SJCRH30 (cell line): Measurements from ENCODE around the gene MRC1. TPM values are rescaled to one million over a fixed set of nuclear protein-coding genes. Genes with fewer than 3 reads are reported as not detected.

Experiments
- DNase-seq, 2 experiments: peaks; one replicate each; pipeline ENCODE4 v3.0.0-alpha.2; 2015 to 2020
- H3K27ac ChIP-seq: fragments of 250-450 bp; sonication (Bioruptor Pico); 2 replicates; pipeline ENCODE4 v1.5.1; 2020; ENCODE audit warnings: mild to moderate bottlenecking, moderate library complexity
- H3K27me3 ChIP-seq: fragments of 250-450 bp; sonication (Bioruptor Pico); 2 replicates; pipeline ENCODE4 v1.5.1; 2020; ENCODE audit warnings: mild to moderate bottlenecking, moderate library complexity
- H3K36me3 ChIP-seq: fragments of 250-450 bp; sonication (Bioruptor Pico); 2 replicates; pipeline ENCODE4 v1.5.1; 2020; ENCODE audit warnings: mild to moderate bottlenecking, moderate library complexity
- H3K4me1 ChIP-seq: fragments of 250-450 bp; sonication (Bioruptor Pico); 2 replicates; pipeline ENCODE4 v1.5.1; 2020; ENCODE audit warnings: mild to moderate bottlenecking, moderate library complexity
- H3K4me3 ChIP-seq: fragments of 250-450 bp; sonication (Bioruptor Pico); 2 replicates; pipeline ENCODE4 v1.5.1; 2020; ENCODE audit warnings: mild to moderate bottlenecking, moderate library complexity
- H3K9me3 ChIP-seq: fragments of 250-450 bp; sonication (Bioruptor Pico); replicated peaks from 2 replicates; pipeline ENCODE4 v1.5.1; 2020; ENCODE audit warnings: mild to moderate bottlenecking, moderate library complexity
- total RNA-seq: library from RNA; depleted of rRNA; stranded (reverse); fragments of >200 nt; shearing (Covaris generic); gene quantifications from 2 replicates; pipeline ENCODE4 v1.2.3, GENCODE V29; 2014

The MRC1 gene
- total RNA-seq, 1 experiment from 2014 or later: not detected

DNA sequence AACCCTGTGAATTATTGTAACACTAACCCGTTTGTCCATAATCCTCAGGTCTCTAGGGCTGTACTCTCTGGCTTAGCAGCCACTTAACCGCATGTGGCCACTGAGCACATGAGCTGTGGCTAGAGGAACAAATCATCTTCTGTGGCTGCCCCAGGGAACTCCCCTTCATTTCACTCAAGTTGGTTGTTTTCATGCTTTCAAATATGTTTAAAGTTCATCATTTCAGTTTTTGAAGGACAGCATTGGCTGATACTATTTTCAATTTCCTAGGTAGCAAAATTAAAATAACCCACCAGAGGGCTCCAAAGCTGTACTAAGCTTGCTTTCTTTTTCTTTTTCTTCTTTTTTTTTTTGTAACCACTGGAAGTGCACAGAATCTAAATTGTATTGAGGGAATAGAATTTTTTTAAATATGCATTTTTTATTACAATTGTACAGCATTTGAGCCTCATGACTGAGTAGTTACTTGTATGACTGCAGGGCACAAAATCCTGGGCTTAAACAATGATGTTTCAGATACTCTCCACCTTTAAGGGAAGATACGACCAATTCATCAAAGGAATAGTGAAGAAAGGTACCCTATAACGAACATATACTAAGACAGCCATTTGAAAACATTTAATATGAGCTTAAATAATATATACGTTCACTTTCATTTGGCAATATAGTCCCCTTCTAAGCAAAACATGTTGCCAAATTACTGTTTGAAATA lies 38.6 kb downstream of the MRC1 start:
- Histone ChIP-seq H3K27me3 (peaks cover 10% of the 10 kb centered on the region), H3K4me3 (no peak overlapping the region), H3K9me3 (no peaks in the 10 kb centered on the region), H3K36me3 (no peaks in the 10 kb centered on the region), H3K4me1 (no peaks in the 10 kb centered on the region), H3K27ac (no peak overlapping the region)
- DNase-seq: peak; percentile 11 to 43

- no peak overlapping the region for H3K4me3 ChIP-seq
- H3K27ac ChIP-seq: no peak overlapping the region
- no peak for DNase-seq
- no peaks in the 10 kb centered on the region for H3K36me3 ChIP-seq
- H3K4me1 ChIP-seq: no peaks in the 10 kb centered on the region
- no peaks in the 10 kb centered on the region for H3K9me3 ChIP-seq
- peaks cover 10% of the 10 kb centered on the region for H3K27me3 ChIP-seq
Measured at GRCh38 chr10:17848646-17849045, 39.5 kb downstream of the MRC1 start.

DNA sequence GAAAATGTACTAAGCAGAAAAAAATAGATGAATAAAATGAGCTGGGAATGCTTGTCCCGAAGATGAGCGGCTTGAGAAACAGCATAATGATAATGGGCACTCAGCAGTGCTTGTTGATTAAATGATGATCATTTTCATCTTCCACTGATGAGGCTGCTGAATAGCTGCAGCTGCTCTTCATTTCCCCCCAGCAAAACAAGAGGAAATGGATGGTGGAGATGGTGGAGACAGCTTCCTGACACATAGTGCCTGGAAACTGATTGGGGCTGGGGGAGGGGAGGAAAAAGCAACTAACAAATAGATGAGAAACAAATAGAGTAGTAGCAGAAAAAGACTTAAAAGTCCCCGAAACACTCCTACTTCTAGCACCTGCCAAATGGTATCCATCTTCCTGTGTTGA lies 41.4 kb downstream of the MRC1 start:
- no peaks in the 10 kb centered on the region for H3K9me3 ChIP-seq
- no peaks in the 10 kb centered on the region for H3K4me1 ChIP-seq
- no peak overlapping the region for H3K27ac ChIP-seq
- no peak overlapping the region for H3K4me3 ChIP-seq
- H3K27me3 ChIP-seq: peaks cover 10% of the 10 kb centered on the region
- DNase-seq: no peak
- no peaks in the 10 kb centered on the region for H3K36me3 ChIP-seq

DNA sequence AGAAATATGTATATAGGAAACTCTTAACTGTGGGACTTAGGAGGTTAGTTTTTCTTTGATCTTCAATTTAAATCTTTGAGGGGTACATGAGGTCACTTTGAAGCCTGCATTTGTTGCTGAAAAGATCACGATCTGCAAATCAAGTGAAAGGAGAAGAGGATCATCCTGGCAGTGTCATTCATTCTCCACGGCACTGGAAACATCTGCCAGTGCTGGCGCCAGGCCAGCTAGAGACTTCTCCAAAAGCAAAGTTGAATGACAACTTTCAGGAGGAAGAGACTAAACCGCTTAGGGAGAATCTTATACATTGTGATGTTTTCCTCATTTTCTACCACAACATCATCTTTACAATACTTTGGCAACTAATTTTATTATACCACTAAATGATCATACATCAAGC lies 42.5 kb downstream of the MRC1 start:
- no peak overlapping the region for H3K27ac ChIP-seq
- peaks cover 5% of the 10 kb centered on the region for H3K27me3 ChIP-seq
- peak in 1 of 2 experiments; percentile 17 for DNase-seq
- no peaks in the 10 kb centered on the region for H3K9me3 ChIP-seq
- no peaks in the 10 kb centered on the region for H3K4me1 ChIP-seq
- H3K4me3 ChIP-seq: no peak overlapping the region
- no peaks in the 10 kb centered on the region for H3K36me3 ChIP-seq

DNA sequence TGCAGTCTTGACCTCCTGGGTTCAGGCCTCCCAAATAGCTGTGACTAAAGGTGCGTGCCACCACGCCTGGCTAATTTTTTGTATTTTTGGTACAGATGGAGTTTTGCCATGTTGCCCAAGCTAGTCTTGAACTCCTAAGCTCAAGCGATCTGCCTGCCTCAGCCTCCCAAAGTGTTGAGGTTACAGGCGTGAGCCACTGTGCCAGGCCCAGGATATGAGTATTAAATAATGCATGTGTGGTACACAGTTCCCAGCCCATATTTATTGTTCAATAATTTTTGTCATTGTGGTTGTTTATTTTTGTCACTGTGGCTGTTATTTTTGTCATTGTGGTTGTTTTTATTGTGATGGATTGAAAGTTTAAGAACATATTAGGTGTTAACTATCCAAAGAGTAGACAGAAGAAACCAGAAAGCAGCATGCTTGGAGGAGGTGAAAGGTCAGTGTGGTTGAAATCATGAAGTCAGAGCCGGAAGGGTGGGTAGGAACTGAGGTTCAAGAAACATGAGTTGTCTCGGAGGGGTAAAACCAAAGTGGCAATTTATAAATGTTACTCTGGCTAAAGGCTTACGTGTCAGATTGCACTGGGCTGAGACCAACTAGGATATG lies 45.0 kb downstream of the MRC1 start:
- no peaks in the 10 kb centered on the region for H3K9me3 ChIP-seq
- no peak for DNase-seq
- no peaks in the 10 kb centered on the region for H3K4me1 ChIP-seq
- H3K4me3 ChIP-seq: no peak overlapping the region
- H3K36me3 ChIP-seq: no peaks in the 10 kb centered on the region
- no peak overlapping the region for H3K27ac ChIP-seq
- no peaks in the 10 kb centered on the region for H3K27me3 ChIP-seq

DNA sequence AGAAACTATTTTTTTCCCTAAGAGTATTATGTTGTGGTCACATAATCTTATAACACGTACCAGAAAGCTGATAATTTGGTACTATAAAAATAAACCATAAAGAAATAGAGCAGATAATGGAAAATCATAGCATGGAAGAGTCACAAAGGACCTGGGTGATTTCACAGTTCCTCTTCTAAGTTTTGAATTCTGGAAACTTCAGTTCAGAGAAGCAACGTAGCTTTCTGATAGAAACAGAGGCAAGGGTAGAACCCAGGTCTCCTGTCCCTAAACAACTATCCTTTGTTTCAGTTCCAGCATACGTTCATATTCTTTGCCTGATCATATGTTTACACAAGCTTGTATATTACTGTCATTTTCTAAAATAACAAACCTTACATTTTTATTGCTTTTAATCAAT lies 47.9 kb downstream of the MRC1 start:
- no peak for DNase-seq
- no peak overlapping the region for H3K4me3 ChIP-seq
- no peaks in the 10 kb centered on the region for H3K9me3 ChIP-seq
- H3K36me3 ChIP-seq: no peaks in the 10 kb centered on the region
- H3K4me1 ChIP-seq: no peaks in the 10 kb centered on the region
- no peak overlapping the region for H3K27ac ChIP-seq
- no peaks in the 10 kb centered on the region for H3K27me3 ChIP-seq

- Histone ChIP-seq H3K36me3 (no peaks in the 10 kb centered on the region), H3K27me3 (no peaks in the 10 kb centered on the region), H3K4me1 (no peaks in the 10 kb centered on the region), H3K9me3 (no peaks in the 10 kb centered on the region), H3K4me3 (no peak overlapping the region), H3K27ac (no peak overlapping the region)
- no peak for DNase-seq
Measured at GRCh38 chr10:17859492-17860156, 50.5 kb downstream of the MRC1 start.

DNA sequence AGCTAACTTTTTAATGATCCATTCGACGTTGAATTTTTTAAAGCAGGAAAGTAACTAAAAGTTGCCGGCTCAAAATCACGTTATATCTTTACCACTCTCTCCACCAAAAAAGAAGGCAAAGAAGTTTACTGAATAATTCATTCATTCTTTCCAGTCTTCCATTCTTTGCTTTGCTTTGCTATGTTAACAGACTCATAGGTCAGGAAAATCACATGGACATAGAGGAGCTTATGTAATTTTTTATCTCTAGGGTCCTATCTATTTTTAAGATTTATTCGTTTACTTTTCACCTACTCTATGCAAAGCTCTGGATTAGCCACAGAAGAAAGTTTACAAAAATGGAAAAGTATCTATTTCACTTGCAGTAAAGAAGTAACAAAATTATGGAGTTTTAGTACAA lies 52.6 kb downstream of the MRC1 start:
- no peak overlapping the region for H3K27ac ChIP-seq
- H3K4me3 ChIP-seq: no peak overlapping the region
- no peaks in the 10 kb centered on the region for H3K4me1 ChIP-seq
- no peaks in the 10 kb centered on the region for H3K36me3 ChIP-seq
- H3K27me3 ChIP-seq: no peaks in the 10 kb centered on the region
- H3K9me3 ChIP-seq: no peaks in the 10 kb centered on the region
- DNase-seq: no peak

DNA sequence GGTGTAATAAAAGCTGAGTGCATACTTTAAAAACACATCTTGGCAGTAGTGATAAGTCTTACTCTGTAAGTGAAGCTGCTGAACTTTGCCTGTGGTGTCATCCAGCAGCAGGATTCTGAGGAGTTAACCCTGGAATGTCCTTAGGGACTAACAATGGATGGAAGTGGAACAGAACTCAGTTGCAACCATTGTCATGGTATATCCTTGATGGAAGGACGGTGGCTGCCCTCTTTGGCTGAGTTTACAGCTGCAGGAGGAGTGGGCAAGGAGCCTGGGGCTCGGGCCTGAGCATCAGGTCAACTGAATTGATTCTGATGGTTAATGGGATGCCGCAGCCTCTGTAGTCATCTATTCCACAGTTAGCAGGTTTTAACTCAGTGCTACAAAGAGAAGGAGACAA lies 56.2 kb downstream of the MRC1 start:
- H3K27ac ChIP-seq: no peak overlapping the region
- DNase-seq: no peak
- no peaks in the 10 kb centered on the region for H3K27me3 ChIP-seq
- H3K9me3 ChIP-seq: no peaks in the 10 kb centered on the region
- no peak overlapping the region for H3K4me3 ChIP-seq
- H3K4me1 ChIP-seq: no peaks in the 10 kb centered on the region
- H3K36me3 ChIP-seq: no peaks in the 10 kb centered on the region

DNA sequence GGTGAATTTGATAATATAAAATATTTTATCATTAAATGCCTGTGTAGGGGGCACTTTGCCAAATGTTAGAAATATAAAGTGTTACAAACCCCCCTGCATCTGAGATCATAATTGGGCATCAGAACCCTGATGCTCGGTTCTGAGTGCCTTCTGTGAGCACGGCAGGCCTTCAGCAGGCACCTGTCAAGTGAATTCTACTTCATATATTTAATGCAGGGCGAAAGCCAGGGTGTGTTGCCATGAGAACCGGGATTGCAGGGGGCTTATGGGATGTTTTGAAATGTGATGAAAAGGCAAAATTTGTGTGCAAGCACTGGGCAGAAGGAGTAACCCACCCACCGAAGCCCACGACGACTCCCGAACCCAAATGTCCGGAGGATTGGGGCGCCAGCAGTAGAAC lies 57.2 kb downstream of the MRC1 start:
- no peaks in the 10 kb centered on the region for H3K36me3 ChIP-seq
- H3K4me3 ChIP-seq: no peak overlapping the region
- DNase-seq: no peak
- H3K27ac ChIP-seq: no peak overlapping the region
- no peaks in the 10 kb centered on the region for H3K4me1 ChIP-seq
- no peaks in the 10 kb centered on the region for H3K27me3 ChIP-seq
- no peaks in the 10 kb centered on the region for H3K9me3 ChIP-seq

- Histone ChIP-seq H3K36me3 (no peaks in the 10 kb centered on the region), H3K27me3 (no peaks in the 10 kb centered on the region), H3K27ac (no peak overlapping the region), H3K9me3 (no peaks in the 10 kb centered on the region), H3K4me3 (no peak overlapping the region), H3K4me1 (no peaks in the 10 kb centered on the region)
- no peak for DNase-seq
Measured at GRCh38 chr10:17867056-17867455, 57.9 kb downstream of the MRC1 start.

DNA sequence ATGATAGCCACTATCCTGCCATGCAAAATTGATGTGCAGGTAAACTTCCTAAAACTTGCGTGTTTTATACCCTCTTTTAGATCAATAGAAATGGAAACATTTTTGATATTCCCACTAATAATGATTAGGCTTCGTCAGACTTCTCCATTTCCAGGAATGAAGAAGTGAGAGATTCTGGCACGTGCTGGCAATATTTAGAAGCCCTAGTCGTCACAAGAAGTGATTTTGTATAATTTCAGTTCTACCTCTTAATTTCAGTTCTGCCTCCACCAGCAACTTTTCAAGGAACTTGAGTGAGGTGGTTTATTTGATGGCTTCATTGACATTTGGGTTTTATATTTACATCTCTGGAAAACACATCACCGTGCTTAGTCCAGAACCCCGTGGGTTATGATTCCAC lies 61.9 kb downstream of the MRC1 start:
- no peaks in the 10 kb centered on the region for H3K9me3 ChIP-seq

GRCh38 chr10:17872191-17873091 lies 63.3 kb downstream of the MRC1 start:
- Histone ChIP-seq H3K27me3 (no peaks in the 10 kb centered on the region), H3K4me1 (no peaks in the 10 kb centered on the region), H3K4me3 (no peak overlapping the region), H3K9me3 (no peaks in the 10 kb centered on the region), H3K27ac (no peak overlapping the region), H3K36me3 (no peaks in the 10 kb centered on the region)
- DNase-seq: peak in 1 of 2 experiments; percentile 20

More for the DNA sequence above, 61.9 kb downstream of the MRC1 start:
- no peaks in the 10 kb centered on the region for H3K4me1 ChIP-seq
- no peak for DNase-seq
- H3K27ac ChIP-seq: no peak overlapping the region
- H3K36me3 ChIP-seq: no peaks in the 10 kb centered on the region
- no peaks in the 10 kb centered on the region for H3K27me3 ChIP-seq
- H3K4me3 ChIP-seq: no peak overlapping the region

DNA sequence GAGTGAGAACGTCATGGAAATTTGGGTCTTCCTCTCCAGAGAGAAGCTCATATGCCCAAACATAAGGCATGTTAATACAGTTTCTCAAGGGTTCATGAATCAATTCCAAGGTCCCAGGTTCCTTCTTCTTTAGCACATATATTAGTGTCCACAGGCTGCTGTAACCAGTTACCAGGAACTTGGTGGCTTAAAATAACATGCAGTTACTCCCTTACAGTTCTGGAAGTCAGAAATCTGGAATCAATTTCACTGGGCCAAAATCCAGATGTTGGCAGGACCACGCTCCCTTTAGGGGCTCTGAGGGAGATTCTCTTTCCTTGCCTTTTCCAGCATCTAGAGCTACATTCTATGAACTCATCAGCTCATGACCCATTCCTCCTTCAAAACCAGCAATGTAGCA lies 64.8 kb downstream of the MRC1 start:
- H3K4me3 ChIP-seq: no peak overlapping the region
- no peaks in the 10 kb centered on the region for H3K9me3 ChIP-seq
- no peak for DNase-seq
- H3K27me3 ChIP-seq: no peaks in the 10 kb centered on the region
- no peaks in the 10 kb centered on the region for H3K36me3 ChIP-seq
- no peak overlapping the region for H3K27ac ChIP-seq
- no peaks in the 10 kb centered on the region for H3K4me1 ChIP-seq

- no peaks in the 10 kb centered on the region for H3K9me3 ChIP-seq
Measured at GRCh38 chr10:17877121-17877520, 68.0 kb downstream of the MRC1 start.

More at GRCh38 chr10:17877121-17877520, 68.0 kb downstream of the MRC1 start:
- Histone ChIP-seq H3K27me3 (no peaks in the 10 kb centered on the region), H3K4me3 (no peak overlapping the region), H3K27ac (no peak overlapping the region), H3K4me1 (no peaks in the 10 kb centered on the region), H3K36me3 (no peaks in the 10 kb centered on the region)
- no peak for DNase-seq
